NCI-H1092 (cell line): ENCODE measurements around the gene COL4A6.
"Not testable (repeated sequence)": the region's sequence is repeated elsewhere in the genome, so short reads cannot be mapped to it uniquely, and the experiment has no call there.

Source experiments
- DNase-seq: peaks from one replicate; lab custom pipeline; 2025; lab: John Stamatoyannopoulos, UW

Gene COL4A6

DNA sequence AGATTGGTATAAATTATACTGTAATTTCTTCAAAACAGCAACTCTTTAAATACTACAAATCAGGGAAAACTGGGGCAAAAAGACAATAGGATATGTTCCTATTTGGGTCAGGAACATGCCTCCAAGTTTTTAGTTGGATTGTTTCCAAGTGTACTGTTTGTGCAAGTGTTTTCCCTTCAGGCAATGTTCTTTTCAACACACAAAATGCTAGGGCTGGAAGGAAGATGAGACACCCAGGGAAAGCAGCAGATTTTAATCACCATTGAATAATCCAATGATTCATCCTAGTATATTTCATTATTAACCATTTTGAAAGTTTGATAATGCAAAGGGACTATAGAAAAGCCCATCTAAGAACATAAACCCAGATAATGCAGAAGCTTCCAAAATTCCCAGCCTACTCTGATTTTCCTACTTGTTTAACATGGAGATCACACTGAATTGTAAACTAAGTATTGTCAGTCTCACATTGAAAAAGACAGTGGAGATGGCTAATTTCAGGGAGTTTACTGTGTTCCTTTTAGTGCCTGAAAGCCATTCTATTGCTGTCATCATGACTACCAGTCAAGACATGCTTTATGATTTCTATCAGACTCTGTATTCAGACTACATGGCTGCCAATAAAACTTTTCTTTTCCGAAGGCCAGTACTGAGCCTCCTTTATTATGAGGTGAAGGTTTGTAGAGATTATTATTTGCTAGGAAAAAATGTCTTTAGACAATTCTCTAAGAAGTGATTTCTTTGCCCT is 38.6 kb downstream of the COL4A6 start:
- DNase-seq = no peak

DNA sequence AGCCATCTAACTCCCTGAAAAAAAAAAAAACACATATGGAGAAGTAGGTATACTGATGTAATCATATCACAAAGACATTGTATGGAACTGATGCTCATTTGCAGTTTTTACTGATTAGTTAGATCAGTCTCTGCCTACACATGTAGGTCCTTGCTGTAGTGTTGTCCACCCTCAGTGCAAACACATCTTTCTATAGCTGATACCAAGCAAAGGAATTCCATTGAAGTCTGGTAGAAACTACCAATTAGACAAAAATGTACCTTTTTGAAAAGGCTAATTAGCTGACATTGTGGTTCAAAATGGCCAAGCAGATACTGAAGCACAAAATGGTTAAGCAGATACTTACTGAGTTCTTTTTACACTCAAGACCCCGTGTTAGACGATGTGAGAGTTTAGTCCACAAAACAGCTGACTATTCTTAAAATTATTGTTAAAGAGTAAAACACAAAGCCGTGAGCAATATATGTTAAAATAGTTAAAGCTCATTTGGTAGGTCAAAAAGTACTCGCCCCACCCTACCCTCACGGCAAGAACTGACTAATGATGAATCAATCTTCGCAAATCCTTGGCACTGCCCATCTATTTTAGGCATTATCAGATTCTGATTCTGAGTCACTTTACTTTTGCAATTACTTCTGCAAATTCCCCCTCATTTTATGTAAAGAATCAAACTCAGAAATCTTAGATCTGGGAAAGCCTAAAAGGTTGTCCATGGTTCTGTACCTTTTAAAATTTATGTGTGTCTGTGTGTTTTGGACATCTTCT is 40.4 kb downstream of the COL4A6 start:
- no peak for DNase-seq

DNA sequence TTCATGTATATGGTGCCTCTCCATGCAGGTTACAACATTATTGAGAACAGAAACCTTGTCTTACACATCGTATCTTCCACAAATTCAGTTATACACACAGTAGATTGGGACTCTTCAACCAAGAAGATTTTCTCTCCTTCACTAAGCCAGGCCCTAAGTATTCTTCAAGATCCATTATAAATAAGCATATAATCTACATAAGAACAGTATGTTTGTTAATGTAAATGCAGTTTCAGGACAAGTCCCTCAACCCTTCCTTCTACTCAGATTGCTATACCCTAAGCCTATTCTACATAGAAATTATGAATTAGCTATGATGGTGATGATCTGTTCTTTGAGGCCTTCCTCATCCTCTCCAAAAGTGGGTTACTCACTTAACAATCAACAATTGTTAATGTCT is 41.2 kb downstream of the COL4A6 start:
- no peak for DNase-seq

DNA sequence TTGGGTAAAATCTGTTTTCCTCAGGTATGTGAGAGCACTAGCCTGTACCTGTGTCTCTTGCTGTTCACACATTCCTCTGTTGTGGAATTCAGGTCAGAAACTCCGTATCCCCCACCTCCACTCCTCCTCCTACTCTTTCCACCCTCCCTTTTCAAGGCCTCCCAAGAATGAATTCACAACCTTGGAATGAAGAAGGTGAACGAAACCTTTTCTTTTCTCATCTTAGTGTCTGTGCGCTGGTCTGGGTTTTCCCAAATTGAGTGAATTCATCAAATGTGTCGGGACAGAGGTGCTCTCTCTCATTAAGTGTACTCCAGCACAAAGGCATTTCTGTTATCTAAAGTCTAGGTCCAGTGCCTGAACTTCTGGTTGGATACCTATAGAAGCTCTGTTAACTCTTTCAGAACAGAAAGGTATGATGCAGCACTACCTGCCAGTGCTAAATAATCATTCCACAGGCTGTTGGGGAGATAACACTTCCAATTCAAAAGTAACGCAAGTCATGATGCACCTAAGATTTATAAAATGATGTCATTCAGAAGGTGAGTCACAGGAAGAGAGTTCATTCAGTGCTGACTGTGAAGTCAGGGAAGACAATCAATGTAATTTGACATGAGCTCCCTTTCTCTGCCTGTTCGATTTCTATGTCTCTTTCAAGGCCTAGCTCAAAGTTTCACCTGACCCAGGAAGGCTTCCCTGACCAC is 41.9 kb downstream of the COL4A6 start:
- DNase-seq = no peak

DNA sequence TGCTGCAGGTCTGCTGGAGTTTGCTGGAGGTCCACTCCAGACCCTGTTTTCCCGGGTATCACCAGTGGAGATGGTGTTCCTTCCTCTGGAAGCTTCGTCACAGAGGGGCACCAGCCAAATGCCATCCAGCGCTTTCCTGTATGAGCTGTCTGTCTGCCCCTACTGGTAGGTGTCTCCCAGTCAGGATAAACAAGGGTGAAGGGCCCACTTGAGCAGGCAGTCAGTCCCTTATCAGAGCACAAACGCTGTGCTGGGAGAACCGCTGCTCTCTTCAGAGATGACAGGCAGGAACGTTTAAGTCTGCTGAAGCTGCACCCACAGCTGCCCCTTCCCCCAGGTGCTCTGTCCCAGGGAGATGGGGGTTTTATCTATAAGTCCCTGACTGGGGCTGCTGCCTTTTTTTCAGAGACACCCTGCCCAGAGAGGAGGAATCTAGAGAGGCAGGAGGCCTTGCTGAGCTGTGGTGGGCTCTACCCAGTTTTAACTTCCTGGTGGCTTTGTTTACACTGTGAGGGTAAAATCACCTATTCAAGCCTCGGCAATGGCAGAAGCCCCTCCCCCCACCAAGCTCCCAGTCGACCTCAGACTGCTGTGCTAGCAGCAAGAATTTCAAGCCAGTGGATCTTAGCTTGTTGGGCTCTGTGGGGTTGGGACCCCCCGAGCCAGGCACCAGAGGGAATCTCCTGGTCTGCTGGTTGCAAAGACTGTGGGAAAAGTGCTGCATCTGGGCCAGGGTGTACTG is 47.1 kb downstream of the COL4A6 start:
- not testable (repeated sequence) for DNase-seq

DNA sequence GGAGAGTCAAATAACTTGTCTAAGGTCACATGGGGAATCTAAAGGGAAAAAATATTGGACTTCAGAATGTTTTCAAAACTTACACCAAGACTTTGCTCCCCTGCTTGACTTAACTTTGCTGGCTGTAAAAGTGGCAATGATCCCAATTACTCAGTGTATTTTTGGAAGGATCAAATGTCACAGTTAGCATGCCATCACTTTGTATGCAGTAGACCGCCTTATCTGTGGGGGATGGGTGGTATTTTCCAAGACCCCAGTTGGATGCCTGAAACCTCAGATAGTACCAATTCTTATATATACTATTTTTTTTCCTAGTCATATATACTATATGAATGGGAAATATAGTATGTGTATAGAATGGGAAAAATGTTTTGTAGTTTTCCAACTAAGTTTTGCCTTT is 53.4 kb downstream of the COL4A6 start:
- DNase-seq = no peak

DNA sequence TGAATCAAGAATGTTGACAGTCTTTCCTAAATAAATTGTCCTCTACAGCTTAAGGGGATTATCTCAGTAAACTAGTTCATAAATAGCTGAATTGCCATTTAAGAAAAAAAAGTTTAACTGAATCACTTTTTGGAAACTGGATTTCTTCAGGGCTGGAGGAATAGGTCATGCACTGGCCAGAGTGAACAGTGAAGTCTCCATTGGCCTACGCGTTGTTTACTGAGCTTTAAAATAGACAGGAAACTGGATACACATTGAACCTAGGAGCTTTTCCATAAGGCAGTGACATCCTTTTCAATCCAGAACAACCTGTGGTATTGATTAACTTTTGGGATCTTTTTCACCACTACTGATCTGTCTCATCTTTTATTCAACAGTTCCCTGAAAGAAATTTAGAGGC is 58.0 kb downstream of the COL4A6 start:
- DNase-seq = no peak

DNA sequence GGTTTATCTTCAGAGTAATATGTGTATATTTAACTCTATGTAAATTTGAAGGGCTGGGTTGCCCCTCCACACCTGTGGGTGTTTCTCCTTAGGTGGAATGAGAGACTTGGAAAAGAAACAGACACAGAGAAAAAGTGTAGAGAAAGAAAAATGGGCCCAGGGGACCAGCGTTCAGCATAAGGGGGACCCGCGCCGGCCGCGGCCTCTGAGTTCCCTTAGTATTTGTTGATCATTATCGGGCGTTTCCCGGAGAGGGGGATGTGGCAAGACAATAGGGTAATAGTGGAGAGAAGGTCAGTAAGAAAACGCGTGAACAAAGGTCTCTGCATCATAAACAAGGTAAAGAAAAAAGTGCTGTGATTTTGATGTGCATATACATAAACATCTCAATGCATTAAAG is 61.4 kb downstream of the COL4A6 start:
- DNase-seq = not testable (repeated sequence)

DNA sequence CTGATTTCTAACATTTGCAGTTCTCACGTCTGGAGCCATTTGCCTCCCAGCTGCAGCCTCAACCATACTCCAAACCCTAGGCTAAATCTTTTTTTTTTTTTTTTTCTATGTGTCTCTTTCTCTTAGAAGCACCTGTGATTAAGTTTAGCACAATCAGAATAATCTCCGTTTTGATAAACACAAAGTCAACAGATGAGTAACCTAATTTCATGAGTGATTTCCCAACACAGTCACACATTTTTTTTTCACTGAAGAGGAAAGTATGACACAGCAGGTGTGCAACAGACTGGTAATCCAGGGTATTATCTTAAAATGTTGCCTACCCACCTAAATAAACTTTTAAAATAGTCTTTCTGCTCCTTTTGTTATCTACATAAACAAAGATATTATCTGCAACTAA is 62.6 kb downstream of the COL4A6 start:
- not testable (repeated sequence) for DNase-seq

DNA sequence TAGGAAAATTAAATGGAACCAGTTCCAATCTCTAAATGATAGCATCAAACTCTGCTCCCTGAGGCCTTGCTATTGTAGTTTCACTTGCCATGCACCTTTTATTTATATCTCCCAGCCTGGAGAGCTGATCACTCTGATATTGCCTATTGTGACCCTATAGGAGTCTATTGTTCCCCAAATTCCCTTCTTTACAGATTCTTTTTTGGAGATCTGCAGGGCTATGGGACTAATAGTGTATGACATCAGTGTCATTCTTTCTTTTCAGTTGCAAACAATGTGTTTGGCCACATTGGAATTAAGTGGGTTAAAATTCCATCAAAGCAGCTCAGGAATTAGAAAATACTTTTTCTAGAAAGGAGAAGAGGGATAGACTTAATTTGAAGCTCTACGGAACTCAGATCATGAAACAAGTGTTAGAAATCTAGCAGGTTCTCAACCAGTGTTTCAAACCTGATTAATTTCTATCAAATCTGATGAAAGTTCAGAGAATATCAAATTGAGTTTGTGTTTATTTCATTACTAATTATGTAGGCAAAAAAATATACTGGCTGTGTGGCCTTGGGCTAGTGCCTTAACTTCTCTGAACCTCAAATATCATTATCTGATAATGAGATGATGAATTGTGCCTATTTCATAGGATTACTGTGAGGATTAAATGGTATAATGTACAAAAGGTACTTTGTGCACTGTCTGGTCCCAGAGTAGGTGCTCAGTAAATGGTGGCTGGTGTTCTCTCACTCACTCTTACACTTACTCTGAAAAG is 71.4 kb downstream of the COL4A6 start:
- no peak for DNase-seq

DNA sequence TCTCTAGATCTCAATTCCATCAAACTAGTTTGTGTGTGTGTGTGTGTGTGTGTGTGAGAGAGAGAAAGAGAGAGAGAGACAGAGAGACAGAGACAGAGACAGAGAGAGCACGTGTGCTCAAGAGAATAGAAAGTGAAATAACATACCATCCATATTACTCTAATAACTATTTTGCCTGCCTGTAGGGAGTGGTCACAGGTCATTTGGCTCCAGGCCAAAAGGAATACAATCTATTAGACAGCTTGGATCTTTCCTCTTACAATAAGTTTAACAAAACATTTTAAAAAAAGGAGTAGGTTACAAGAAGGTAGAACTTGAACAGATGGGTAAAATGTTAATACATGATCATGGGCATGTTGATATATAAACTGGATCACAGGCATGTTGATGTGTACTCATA is 76.2 kb downstream of the COL4A6 start:
- DNase-seq = no peak

DNA sequence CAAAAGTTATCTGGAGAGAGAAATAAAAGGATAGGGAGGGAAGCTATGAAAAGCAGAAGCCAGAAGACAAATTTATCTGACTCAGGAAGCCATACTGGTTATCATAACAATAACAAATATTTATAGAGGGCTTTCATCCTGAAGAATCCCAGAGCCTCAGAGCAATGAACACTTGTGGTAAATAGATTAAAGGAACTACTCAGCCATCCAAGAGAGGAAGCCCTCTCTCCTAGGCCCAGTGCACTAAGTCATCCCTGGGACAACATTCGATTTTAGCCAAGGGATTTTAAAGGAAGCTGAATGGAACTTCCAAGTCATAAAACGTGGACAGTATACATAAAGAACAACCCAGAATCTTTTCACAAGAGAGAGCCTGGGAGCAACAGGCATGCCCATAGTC is 76.9 kb downstream of the COL4A6 start:
- DNase-seq = no peak

DNA sequence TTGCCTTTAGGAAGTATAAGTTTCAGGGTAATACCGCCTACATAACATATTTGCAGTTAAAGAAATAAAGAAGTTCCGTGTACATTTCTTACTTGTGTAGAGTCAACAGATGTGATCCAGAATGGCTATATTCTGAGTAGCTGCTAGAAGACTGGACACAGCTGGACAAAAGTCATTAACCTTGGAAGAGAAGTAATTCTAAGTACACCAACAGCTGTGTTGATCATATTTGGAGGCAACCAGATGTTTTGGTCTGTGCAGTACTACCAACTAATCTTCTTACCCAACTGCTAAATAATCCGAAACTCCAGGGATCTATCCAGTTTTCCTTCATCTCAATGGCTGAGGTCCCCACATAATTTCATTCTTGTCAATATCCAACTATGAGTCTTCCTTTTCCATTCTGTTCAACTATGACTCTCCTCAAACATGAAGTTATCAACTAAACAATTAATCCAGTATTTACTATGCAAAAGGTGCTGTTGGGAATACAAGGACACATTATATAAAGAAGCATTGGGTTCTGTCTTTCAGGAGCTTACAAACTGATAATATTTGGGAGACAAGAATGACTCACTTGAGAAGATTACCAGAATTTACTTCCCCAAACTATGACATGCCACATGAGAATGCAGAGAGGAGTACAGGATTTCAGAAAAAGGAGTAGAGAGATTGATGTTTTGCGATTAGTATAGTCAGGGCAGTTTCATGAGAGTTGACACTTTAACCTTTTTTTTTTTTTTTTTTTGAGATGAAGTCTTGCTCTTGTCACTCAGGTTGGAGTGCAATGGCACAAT is 78.2 kb downstream of the COL4A6 start:
- no peak for DNase-seq

DNA sequence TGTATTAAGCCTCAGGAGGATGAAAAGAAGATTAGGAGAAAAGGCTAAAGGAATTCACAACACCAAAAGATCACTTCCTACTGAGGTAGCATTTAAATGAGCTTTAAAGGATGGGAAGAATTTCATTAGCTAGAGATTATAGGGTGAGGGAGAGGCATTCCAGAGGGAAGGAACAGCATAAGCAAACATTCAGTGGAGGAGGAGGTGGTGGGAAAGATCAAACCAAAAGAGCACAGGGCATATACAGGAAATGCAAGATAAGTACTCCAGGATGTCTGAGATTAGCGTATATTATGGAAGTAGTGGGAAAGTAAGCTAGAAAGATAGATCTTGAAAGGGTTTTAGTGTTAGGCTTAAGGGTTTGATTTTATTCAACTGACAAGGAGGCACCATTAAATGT is 84.8 kb downstream of the COL4A6 start:
- no peak for DNase-seq

DNA sequence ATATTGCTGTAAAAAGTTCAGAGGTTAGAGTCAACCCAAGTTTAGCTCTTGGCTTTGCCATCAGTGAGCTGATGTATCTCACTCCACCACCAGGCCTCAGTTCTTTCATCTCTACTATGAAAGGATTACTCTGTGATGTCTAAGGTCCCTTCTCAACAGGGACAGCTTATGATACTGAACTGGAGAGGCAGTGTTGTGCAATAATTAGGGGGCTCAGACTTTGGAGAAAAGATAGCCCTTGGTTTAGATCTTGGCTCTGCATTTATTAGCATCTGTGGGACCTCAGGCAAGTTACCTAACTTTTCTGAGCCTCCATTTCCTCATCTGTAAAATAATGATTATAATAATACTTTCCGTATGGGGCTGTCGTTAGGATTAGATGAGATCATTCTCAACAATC is 89.0 kb downstream of the COL4A6 start:
- DNase-seq = no peak

DNA sequence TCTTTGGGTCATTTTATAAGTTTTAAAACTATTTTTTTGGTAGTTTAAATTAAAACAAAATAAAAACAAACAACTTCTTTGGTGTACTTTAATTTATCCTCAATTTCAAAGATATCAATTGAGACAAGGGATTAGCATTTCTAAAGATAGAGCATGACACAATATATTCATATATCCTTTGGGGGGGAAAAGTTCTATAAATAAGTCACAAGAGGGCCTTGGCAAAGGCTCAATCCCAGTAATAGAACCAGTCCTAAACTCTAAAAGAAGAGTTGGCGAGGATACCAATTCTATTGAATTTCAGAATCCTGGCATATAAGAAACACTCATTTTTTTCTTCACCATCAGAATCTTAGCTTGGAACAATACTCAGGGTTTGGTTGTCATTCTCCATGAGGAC is 89.7 kb downstream of the COL4A6 start:
- no peak for DNase-seq

DNA sequence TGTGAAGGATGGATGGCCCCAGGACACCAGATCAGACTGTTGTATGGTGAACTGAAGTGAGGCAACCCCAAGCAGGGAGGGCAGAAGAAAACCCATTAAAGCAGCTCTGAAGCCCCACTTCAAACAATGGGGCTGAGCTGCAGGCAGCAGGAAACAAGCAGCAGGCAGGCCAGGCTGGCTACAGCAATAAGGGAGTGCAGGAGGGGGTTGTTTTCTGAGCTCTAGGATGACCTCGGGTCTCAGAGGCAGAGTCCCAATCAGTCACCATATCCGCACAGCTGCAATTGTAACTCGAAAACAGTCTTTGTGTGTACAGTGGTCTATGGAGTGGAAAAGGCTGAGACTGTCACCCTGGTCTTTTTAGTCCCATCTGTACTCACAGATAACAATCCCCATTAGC is 90.4 kb downstream of the COL4A6 start:
- DNase-seq = no peak

DNA sequence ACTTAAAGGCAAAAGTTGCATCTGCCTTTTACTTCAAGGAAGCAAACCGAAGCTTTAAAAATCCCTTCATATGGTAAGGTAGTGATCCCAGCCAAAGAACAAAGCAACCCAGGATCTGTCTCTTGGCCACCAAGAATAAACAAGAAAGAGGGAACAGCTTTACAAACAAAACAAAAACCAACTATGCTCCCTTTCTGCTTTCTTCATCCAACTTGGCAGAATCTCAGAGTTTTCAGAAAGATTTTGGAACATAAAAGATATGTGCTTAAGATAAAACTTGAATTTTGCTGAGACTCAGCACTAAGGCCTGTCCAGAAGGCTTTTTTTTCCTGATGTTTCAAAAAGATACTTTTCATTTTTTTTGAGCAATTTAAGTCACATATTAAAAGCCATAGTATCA is 94.0 kb downstream of the COL4A6 start:
- no peak for DNase-seq

DNA sequence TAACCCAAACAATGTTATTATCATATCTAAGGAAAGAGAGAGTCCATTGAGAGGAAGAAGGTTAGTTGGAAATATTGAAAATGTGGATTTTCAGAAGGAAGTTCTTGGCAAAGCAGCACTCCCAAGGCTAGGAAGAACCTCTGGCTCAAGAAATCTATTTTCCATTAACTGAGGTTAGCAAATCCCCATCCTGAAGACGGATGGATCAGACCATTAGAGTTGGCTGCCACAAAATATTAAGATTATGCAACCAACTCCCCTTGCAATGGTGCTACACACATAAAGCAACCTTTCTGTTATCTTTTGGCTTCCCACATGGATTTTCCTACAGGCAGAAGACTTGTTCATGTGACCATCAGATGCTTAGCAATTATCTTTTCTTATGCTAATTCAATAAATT is 96.3 kb downstream of the COL4A6 start:
- DNase-seq = no peak

DNA sequence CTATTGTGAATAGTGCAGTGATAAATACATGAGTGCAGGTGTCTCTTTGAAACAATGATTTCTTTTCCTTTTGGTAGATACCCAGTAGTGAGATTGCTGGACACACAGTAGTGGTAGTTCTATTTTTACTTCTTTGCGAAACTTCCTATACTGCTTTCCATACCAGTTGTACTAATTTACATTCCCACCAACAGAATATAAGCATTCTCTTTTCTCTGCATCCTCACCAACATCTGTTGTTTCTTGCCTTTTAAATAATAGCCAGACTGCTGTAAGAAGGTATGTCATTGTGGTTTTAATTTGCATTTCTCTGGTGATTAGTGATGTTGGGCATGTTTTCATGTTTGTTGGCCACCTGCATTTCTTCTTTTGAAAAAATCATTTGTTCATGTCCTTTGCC is 105.9 kb downstream of the COL4A6 start:
- DNase-seq = no peak
